Measurements from ENCODE around the gene CHPF2.

CHPF2 gene

GRCh38 chr7:151235091-151235787, 3.0 kb downstream of the CHPF2 start:
- no peak for DNase-seq (ENCODE audit: low spot score in 2 of 2)
- no peak overlapping the region for H3K4me3 Mint-ChIP-seq
- H3K4me1 Mint-ChIP-seq: peaks cover 28% of the 10 kb centered on the region
- no peak overlapping the region for H3K27ac Mint-ChIP-seq
- ATAC-seq (ENCODE audit: low read depth): no peak
- H3K36me3 Mint-ChIP-seq: peaks cover 9% of the 10 kb centered on the region
- no peaks in the 10 kb centered on the region for H3K27me3 Mint-ChIP-seq
- no peaks in the 10 kb centered on the region for H3K9me3 Mint-ChIP-seq

- peaks cover 28% of the 10 kb centered on the region for H3K4me1 Mint-ChIP-seq
- no peak for ATAC-seq (ENCODE audit: low read depth)
- H3K27me3 Mint-ChIP-seq: no peaks in the 10 kb centered on the region
- H3K27ac Mint-ChIP-seq: no peak overlapping the region
- H3K9me3 Mint-ChIP-seq: no peaks in the 10 kb centered on the region
- H3K36me3 Mint-ChIP-seq: peaks cover 9% of the 10 kb centered on the region
- DNase-seq (ENCODE audit: low spot score in 2 of 2): no peak
- H3K4me3 Mint-ChIP-seq: no peak overlapping the region
These were observed 4.1 kb downstream of the CHPF2 start for GRCh38 chr7:151236406-151236805.

GRCh38 chr7:151237244-151238189, 5.2 kb downstream of the CHPF2 start:
- Mint-ChIP-seq H3K9me3 (no peaks in the 10 kb centered on the region), H3K27me3 (no peaks in the 10 kb centered on the region), H3K27ac (no peak overlapping the region), H3K4me1 (peaks cover 20% of the 10 kb centered on the region), H3K4me3 (no peak overlapping the region), H3K36me3 (peaks cover 9% of the 10 kb centered on the region)
- DNase-seq (ENCODE audit: low spot score in 2 of 2) (no peak), ATAC-seq (ENCODE audit: low read depth) (no peak)

GRCh38 chr7:151238190-151238810, 6.0 kb downstream of the CHPF2 start:
- no peak overlapping the region for H3K27ac Mint-ChIP-seq
- H3K27me3 Mint-ChIP-seq: peaks cover 1% of the 10 kb centered on the region

GRCh38 chr7:151238924-151239836, 6.9 kb downstream of the CHPF2 start:
- Mint-ChIP-seq H3K9me3 (no peaks in the 10 kb centered on the region), H3K27ac (no peak overlapping the region), H3K27me3 (peaks cover 4% of the 10 kb centered on the region), H3K36me3 (peaks cover 9% of the 10 kb centered on the region), H3K4me3 (no peak overlapping the region), H3K4me1 (peaks cover 18% of the 10 kb centered on the region)
- ATAC-seq (ENCODE audit: low read depth): no peak
- DNase-seq (ENCODE audit: low spot score in 2 of 2): no peak

More at GRCh38 chr7:151238190-151238810, 6.0 kb downstream of the CHPF2 start:
- no peak for DNase-seq (ENCODE audit: low spot score in 2 of 2)
- H3K4me3 Mint-ChIP-seq: no peak overlapping the region
- no peaks in the 10 kb centered on the region for H3K9me3 Mint-ChIP-seq
- no peak for ATAC-seq (ENCODE audit: low read depth)
- peaks cover 9% of the 10 kb centered on the region for H3K36me3 Mint-ChIP-seq
- peaks cover 19% of the 10 kb centered on the region for H3K4me1 Mint-ChIP-seq

GRCh38 chr7:151239837-151240459, 7.7 kb downstream of the CHPF2 start:
- peaks cover 4% of the 10 kb centered on the region for H3K27me3 Mint-ChIP-seq
- H3K36me3 Mint-ChIP-seq: peaks cover 9% of the 10 kb centered on the region
- H3K4me1 Mint-ChIP-seq: peaks cover 15% of the 10 kb centered on the region
- H3K27ac Mint-ChIP-seq: no peak overlapping the region
- DNase-seq (ENCODE audit: low spot score in 2 of 2): no peak
- no peak overlapping the region for H3K4me3 Mint-ChIP-seq
- no peaks in the 10 kb centered on the region for H3K9me3 Mint-ChIP-seq
- ATAC-seq (ENCODE audit: low read depth): no peak

GRCh38 chr7:151240536-151240935, 8.3 kb downstream of the CHPF2 start:
- no peak overlapping the region for H3K27ac Mint-ChIP-seq
- no peak overlapping the region for H3K4me3 Mint-ChIP-seq
- no peak for ATAC-seq (ENCODE audit: low read depth)
- peaks cover 15% of the 10 kb centered on the region for H3K4me1 Mint-ChIP-seq
- H3K9me3 Mint-ChIP-seq: no peaks in the 10 kb centered on the region
- peaks cover 4% of the 10 kb centered on the region for H3K27me3 Mint-ChIP-seq
- peaks cover 9% of the 10 kb centered on the region for H3K36me3 Mint-ChIP-seq
- no peak for DNase-seq (ENCODE audit: low spot score in 2 of 2)

- no peak overlapping the region for H3K4me3 Mint-ChIP-seq
- H3K27ac Mint-ChIP-seq: no peak overlapping the region
These were observed 8.9 kb downstream of the CHPF2 start for GRCh38 chr7:151240942-151241754.

GRCh38 chr7:151241755-151242096, 9.4 kb downstream of the CHPF2 start:
- no peak for DNase-seq (ENCODE audit: low spot score in 2 of 2)
- H3K4me3 Mint-ChIP-seq: no peak overlapping the region
- peaks cover 9% of the 10 kb centered on the region for H3K27me3 Mint-ChIP-seq
- peaks cover 5% of the 10 kb centered on the region for H3K36me3 Mint-ChIP-seq
- peaks cover 18% of the 10 kb centered on the region for H3K4me1 Mint-ChIP-seq
- no peak overlapping the region for H3K27ac Mint-ChIP-seq
- no peak for ATAC-seq (ENCODE audit: low read depth)
- no peaks in the 10 kb centered on the region for H3K9me3 Mint-ChIP-seq

More at GRCh38 chr7:151240942-151241754, 8.9 kb downstream of the CHPF2 start:
- Mint-ChIP-seq H3K9me3 (no peaks in the 10 kb centered on the region), H3K27me3 (peaks cover 5% of the 10 kb centered on the region), H3K36me3 (peaks cover 9% of the 10 kb centered on the region), H3K4me1 (peaks cover 15% of the 10 kb centered on the region)
- ATAC-seq (ENCODE audit: low read depth) (no peak), DNase-seq (ENCODE audit: low spot score in 2 of 2) (no peak)

- no peaks in the 10 kb centered on the region for H3K9me3 Mint-ChIP-seq
- H3K36me3 Mint-ChIP-seq: peaks cover 2% of the 10 kb centered on the region
- peaks cover 11% of the 10 kb centered on the region for H3K27me3 Mint-ChIP-seq
- H3K4me1 Mint-ChIP-seq: peaks cover 20% of the 10 kb centered on the region
- H3K27ac Mint-ChIP-seq: no peak overlapping the region
- H3K4me3 Mint-ChIP-seq: no peak overlapping the region
- DNase-seq (ENCODE audit: low spot score in 2 of 2): no peak
- ATAC-seq (ENCODE audit: low read depth): no peak
These were observed 10.1 kb downstream of the CHPF2 start for GRCh38 chr7:151242159-151243044.

- peaks cover 2% of the 10 kb centered on the region for H3K36me3 Mint-ChIP-seq
- peaks cover 11% of the 10 kb centered on the region for H3K27me3 Mint-ChIP-seq
- H3K27ac Mint-ChIP-seq: peak overlapping the region; percentile 46
- DNase-seq (ENCODE audit: low spot score in 2 of 2): no peak
- no peaks in the 10 kb centered on the region for H3K9me3 Mint-ChIP-seq
- H3K4me1 Mint-ChIP-seq: peaks cover 25% of the 10 kb centered on the region
- ATAC-seq (ENCODE audit: low read depth): no peak
- H3K4me3 Mint-ChIP-seq: peak overlapping the region; percentile 81
These were observed 10.7 kb downstream of the CHPF2 start for GRCh38 chr7:151243045-151243349.
